NCI-H446 treated with DMSO at 0.1 percent for 48 hours (cell line): ENCODE measurements around the gene ULBP3.
"Not testable (repeated sequence)": the region's sequence is repeated elsewhere in the genome, so short reads cannot be mapped to it uniquely, and the experiment has no call there.

Experiments
- DNase-seq: peaks from one replicate; lab custom pipeline; 2025; lab: John Stamatoyannopoulos, UW

The ULBP3 gene

GRCh38 chr6:150076196-150076893 lies 7.4 kb upstream of the ULBP3 start:
- DNase-seq, result no peak

GRCh38 chr6:150075034-150075421 lies 6.1 kb upstream of the ULBP3 start:
- DNase-seq, result no peak

GRCh38 chr6:150074396-150075033 lies 5.6 kb upstream of the ULBP3 start:
- not testable (repeated sequence) for DNase-seq

- DNase-seq, result no peak
Observed at GRCh38 chr6:150072201-150072600, 3.3 kb upstream of the ULBP3 start.

GRCh38 chr6:150070236-150070818 lies 1.4 kb upstream of the ULBP3 start:
- no peak for DNase-seq

GRCh38 chr6:150069706-150070105 lies 785 bp upstream of the ULBP3 start:
- DNase-seq, result no peak

- no peak for DNase-seq
Observed at GRCh38 chr6:150068151-150068550, 770 bp downstream of the ULBP3 start.

GRCh38 chr6:150065083-150065482 lies 3.8 kb downstream of the ULBP3 start:
- no peak for DNase-seq

GRCh38 chr6:150063640-150064039 lies 5.3 kb downstream of the ULBP3 start:
- no peak for DNase-seq

- DNase-seq, result not testable (repeated sequence)
Observed at GRCh38 chr6:150059973-150060372, 8.9 kb downstream of the ULBP3 start.

- DNase-seq, result no peak
Observed at GRCh38 chr6:150058986-150059385, 9.9 kb downstream of the ULBP3 start.

GRCh38 chr6:150058231-150058792 lies 10.6 kb downstream of the ULBP3 start:
- no peak for DNase-seq

- no peak for DNase-seq
Observed at GRCh38 chr6:150057501-150057951, 11.4 kb downstream of the ULBP3 start.

- DNase-seq, result no peak
Observed at GRCh38 chr6:150056916-150057315, 12.0 kb downstream of the ULBP3 start.

- DNase-seq, result no peak
Observed at GRCh38 chr6:150056156-150056555, 12.8 kb downstream of the ULBP3 start.

GRCh38 chr6:150055131-150055530 lies 13.8 kb downstream of the ULBP3 start:
- no peak for DNase-seq

GRCh38 chr6:150053450-150053849 lies 15.5 kb downstream of the ULBP3 start:
- DNase-seq, result no peak

- no peak for DNase-seq
Observed at GRCh38 chr6:150050846-150051245, 18.1 kb downstream of the ULBP3 start.

GRCh38 chr6:150048099-150048498 lies 20.8 kb downstream of the ULBP3 start:
- DNase-seq, result no peak

GRCh38 chr6:150046943-150047342 lies 22.0 kb downstream of the ULBP3 start:
- DNase-seq, result no peak

GRCh38 chr6:150044621-150045145 lies 24.2 kb downstream of the ULBP3 start:
- DNase-seq, result no peak

- DNase-seq, result no peak
Observed at GRCh38 chr6:150043501-150044412, 25.2 kb downstream of the ULBP3 start.
